ENCODE results near the gene ENPP1.

- TF ChIP-seq CTCF (IDR thresholded peaks at IDR 0.05; ENCODE audit: low read depth, low read length, poor library complexity, severe bottlenecking) (peak; percentile 87), EZH2phosphoT487 (IDR thresholded peaks at IDR 0.05; ENCODE audit: borderline replicate concordance, low read length) (no peak)
Observed at GRCh38 chr6:131914967-131915751, 107.3 kb downstream of the ENPP1 start.

Data from DOHH2 (cell line).